Epithelial cell of proximal tubule (primary cell): ENCODE data around the gene TNP1. TPM values are rescaled to one million over a fixed set of nuclear protein-coding genes. Genes with fewer than 3 reads are reported as not detected.
A peak's percentile ranks its signal among the peaks of the same experiment; 100 is the strongest.

Experiments
- DNase-seq: peaks from one replicate; pipeline ENCODE4 v3.0.0-alpha.2; 2011; ENCODE audit warnings: low read depth
- H3K4me3 ChIP-seq: 2 replicates; pipeline ENCODE4 v1.5.1; 2011; ENCODE audit warnings: low read depth, mild to moderate bottlenecking, low read length
- total RNA-seq: library from RNA; depleted of rRNA; stranded (reverse); fragments of >200 nt; gene quantifications from 2 replicates; pipeline ENCODE4 v1.2.3, GENCODE V29; 2015
- TF ChIP-seq, protein P1 (sequence below): conservative IDR thresholded peaks from 2 replicates; pipeline ENCODE4 v1.5.1; 2012; ENCODE audit warnings: low read depth, mild to moderate bottlenecking, low read length

The TNP1 gene
- total RNA-seq, 1 donor from 2014 or later = not detected

DNA sequence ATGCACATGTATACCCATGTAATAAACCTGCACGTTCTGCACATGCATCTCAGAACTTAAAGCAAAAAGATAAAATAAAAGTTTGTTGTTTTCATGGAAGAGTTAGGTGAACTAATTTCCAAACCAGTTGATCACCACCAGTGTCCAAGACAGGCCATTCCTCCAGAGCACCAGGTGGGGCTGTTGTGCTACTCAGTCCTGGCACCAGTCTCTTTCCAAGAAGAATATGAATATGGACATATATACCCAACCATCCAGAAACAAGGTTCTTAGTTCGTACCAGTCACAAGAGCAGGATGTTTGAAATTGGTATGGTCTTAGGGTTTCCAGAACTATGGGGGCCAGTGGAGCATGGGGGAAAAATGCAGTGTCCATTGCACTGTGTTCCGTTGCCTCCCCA lies 17.2 kb upstream of the TNP1 start:
- TF ChIP-seq, protein P1, sequence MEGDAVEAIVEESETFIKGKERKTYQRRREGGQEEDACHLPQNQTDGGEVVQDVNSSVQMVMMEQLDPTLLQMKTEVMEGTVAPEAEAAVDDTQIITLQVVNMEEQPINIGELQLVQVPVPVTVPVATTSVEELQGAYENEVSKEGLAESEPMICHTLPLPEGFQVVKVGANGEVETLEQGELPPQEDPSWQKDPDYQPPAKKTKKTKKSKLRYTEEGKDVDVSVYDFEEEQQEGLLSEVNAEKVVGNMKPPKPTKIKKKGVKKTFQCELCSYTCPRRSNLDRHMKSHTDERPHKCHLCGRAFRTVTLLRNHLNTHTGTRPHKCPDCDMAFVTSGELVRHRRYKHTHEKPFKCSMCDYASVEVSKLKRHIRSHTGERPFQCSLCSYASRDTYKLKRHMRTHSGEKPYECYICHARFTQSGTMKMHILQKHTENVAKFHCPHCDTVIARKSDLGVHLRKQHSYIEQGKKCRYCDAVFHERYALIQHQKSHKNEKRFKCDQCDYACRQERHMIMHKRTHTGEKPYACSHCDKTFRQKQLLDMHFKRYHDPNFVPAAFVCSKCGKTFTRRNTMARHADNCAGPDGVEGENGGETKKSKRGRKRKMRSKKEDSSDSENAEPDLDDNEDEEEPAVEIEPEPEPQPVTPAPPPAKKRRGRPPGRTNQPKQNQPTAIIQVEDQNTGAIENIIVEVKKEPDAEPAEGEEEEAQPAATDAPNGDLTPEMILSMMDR = peak; percentile 36
- no peak overlapping the region for H3K4me3 ChIP-seq
- no peak for DNase-seq

DNA sequence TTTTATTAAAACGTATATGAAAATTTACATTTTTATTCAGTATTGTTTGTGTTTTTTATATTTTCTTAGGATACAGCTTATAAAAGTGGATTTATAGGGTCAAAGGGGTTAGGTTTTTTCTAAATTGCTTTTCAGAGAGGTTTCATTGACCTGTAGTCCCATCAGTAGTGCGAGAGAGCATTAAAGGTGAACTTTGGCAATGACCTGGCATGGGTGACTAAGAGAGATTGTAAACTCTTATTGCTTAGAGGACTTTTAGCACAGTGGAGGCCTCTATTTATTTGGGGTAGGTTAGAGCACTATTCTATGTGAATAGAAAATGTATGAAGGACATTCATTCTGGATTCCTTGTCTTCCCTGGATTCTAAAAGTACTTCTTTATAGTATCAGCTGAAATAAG lies 16.0 kb upstream of the TNP1 start:
- TF ChIP-seq, protein P1 = no peak

DNA sequence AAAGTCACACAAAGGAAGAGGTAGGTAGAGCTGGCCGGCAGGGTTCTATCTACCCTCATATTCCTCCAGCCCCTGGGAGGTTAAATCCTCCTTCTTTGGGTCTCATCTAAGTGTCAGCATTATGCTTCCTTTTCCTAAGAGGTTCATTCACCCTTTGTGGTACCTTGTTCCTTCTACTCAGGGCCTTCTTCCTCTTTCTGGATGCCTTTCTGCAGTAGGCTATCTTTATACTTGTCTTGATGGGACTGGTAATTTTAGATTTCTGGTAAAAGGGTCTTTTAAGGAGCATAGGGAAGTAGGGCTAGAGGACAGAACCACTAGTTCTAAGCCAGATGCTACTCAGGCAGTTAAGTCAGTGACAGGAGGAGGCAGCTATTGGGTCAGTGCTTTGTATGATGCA lies 13.7 kb upstream of the TNP1 start:
- DNase-seq = no peak
- TF ChIP-seq, protein P1 = no peak
- H3K4me3 ChIP-seq = no peak overlapping the region

More for the DNA sequence above, 16.0 kb upstream of the TNP1 start:
- DNase-seq = no peak
- no peak overlapping the region for H3K4me3 ChIP-seq

DNA sequence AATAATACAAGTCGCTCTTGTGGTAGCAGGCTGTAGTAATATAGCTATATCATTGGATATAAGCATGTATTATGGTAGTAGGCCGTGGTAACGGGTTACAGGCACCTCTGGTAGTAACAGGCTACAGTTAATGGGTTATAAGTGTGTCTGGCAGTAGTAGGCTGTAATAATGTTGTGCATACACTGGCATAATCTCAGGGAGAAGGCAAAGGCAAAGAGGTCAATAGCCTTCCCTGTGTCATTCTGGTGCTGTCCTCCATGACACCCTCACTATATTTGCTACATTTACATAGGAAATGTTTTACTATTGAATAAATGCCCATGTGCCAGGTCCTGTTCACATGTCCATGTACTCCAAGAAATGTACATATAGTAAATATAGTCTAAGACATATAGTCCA lies 12.8 kb upstream of the TNP1 start:
- TF ChIP-seq, protein P1 = no peak
- H3K4me3 ChIP-seq = no peak overlapping the region
- no peak for DNase-seq

DNA sequence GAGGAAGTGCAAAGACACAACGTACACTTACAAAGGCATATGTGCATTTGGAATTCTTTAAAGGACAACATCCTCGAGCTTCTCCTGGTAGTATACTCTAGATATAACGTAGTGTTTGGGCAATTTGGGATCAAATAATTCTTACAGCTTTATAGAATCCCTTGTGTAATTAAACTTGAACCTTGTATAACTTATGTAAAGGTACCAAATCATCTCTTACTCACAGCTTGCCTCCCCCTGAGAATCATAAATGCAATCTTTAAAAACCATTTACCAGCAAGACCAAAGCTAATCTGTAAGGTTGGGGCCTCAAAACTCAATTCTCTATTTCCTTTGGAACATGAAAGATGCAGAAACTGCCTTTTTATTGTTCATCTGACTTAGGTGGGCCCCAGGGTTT lies 12.2 kb upstream of the TNP1 start:
- DNase-seq = no peak
- TF ChIP-seq, protein P1 = no peak

DNA sequence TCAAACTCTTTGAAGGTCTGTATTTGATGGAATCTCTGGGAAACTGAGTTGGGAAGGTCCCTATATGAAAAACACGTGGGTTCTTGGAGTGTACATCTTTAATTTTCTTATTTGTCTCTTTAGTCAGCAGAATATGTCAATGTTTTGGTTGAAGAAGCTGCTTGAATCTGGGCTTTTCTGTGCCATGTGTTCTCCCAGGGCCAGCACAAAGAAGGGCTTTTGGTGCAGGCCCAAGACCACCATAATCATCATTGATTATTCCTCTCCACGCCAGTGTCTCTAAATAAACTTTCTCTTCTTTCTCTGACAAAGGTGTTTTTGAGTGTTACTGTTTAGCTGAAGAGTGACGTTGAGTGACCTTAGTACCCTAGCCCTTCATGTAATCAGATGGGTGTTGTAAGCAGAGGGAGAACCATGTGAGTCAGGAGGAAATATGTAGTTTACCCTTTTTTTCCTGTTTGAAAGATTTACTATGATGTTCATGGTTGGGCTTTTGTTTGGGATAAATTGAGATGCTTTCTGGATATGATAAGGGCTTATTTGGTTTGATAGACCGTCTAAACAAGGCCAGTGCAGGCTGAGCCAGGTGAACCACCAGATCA lies 11.6 kb upstream of the TNP1 start:
- DNase-seq = no peak
- TF ChIP-seq, protein P1 = no peak
- no peak overlapping the region for H3K4me3 ChIP-seq

More for the DNA sequence above, 12.2 kb upstream of the TNP1 start:
- no peak overlapping the region for H3K4me3 ChIP-seq

DNA sequence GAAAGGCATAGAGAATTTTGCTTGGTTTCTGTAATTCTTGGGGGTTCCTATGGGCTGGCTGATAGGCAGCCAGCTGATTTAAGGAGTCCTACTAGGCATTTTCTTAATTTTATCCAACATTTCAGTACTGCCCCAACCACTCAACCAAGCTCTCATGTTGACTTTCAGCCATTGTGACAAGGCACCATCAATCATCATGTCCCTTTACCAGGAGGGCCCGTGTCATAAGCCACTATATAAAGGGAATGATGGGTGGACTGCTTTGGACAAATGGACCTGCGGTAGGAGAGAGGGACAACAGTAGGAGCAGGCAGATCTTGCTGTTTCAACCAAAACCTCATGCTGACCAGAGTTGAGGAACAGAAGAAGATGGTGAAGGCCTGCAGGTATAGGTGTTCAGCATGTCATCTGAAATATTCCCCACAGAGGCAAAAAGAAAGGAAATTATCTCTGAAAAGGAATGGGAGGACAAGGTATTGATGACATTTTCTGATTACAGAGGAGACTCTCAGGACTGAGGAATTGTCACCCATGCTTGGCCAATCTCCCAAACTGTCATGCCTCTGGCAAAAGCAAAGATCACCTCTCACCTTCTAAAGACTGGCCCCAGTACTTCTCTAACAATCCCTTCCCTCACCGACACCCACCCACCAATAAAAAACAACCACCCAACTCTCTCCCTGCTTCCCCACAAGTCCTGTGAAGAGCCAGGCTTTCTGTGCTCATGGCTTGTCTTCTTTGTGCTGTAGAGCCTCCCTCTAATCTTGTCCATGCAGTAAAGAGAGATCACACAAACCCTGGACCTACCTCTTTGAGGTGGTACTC lies 10.9 kb upstream of the TNP1 start:
- no peak overlapping the region for H3K4me3 ChIP-seq
- no peak for DNase-seq
- TF ChIP-seq, protein P1 = no peak
